Common myeloid progenitor, CD34-positive (primary cell): Measurements from ENCODE around the gene ASB1.
A peak's percentile ranks its signal among the peaks of the same experiment; 100 is the strongest.

Experiments used
- CTCF ChIA-PET: fragments of 350-600 bp; sonication (Branson Sonifier 250); formaldehyde crosslinking; loops from one replicate; lab custom pipeline; 2021; ENCODE audit warnings: antibody characterized with exemption; lab: Charles Lee
- POLR2A ChIA-PET: fragments of 350-600 bp; sonication (Branson Sonifier 250); formaldehyde crosslinking; loops from one replicate; lab custom pipeline; 2021; ENCODE audit warnings: antibody characterized with exemption; lab: Charles Lee
- DNase-seq, 3 donors: peaks; one replicate each; pipeline versions ENCODE4 v3.0.0 to v3.0.0-alpha.2; 2013
- H3K27ac ChIP-seq, 2 experiments: 1 replicate in 1 of 2; 2 replicates in 1 of 2; pipeline ENCODE4 v1.7.0; 2013; ENCODE audit warnings: inconsistent platforms in 2 of 2, low read length in 2 of 2, mild to moderate bottlenecking in 2 of 2, low read depth in 1 of 2, moderate library complexity in 1 of 2; ENCODE audit not compliant: severe bottlenecking in 2 of 2, insufficient read depth in 1 of 2, poor library complexity in 1 of 2
- H3K27me3 ChIP-seq, 5 experiments: replicated peaks in 2 of 5; 1 replicate in 3 of 5; 2 replicates in 2 of 5; pipeline versions ENCODE4 v1.6.1 to v1.7.0; 2013; ENCODE audit warnings: low read length in 4 of 5, mild to moderate bottlenecking in 2 of 5, moderate library complexity in 2 of 5, inconsistent platforms in 1 of 5; ENCODE audit not compliant: insufficient read depth in 5 of 5, control insufficient read depth in 4 of 5
- H3K36me3 ChIP-seq, 4 experiments: 1 replicate in 2 of 4; 2 replicates in 2 of 4; pipeline versions ENCODE4 v1.6.1 to v1.7.0; 2013; ENCODE audit warnings: low read length in 3 of 4, control low read depth in 1 of 4, mild to moderate bottlenecking in 1 of 4; ENCODE audit not compliant: control insufficient read depth in 4 of 4, insufficient read depth in 4 of 4
- H3K4me1 ChIP-seq, 4 experiments: 1 replicate in 3 of 4; 2 replicates in 1 of 4; pipeline versions ENCODE4 v1.6.1 to v1.7.1; 2013; ENCODE audit warnings: low read length in 3 of 4, mild to moderate bottlenecking in 3 of 4, control low read depth in 1 of 4, inconsistent platforms in 1 of 4, moderate library complexity in 1 of 4; ENCODE audit not compliant: control insufficient read depth in 4 of 4, insufficient read depth in 4 of 4; ENCODE audit errors: control extremely low read depth in 1 of 4
- H3K4me3 ChIP-seq, 7 experiments: 1 replicate in 4 of 7; 2 replicates in 3 of 7; pipeline versions ENCODE4 v1.5.1 to v1.7.0; 2013; ENCODE audit warnings: mild to moderate bottlenecking in 7 of 7, low read length in 6 of 7, moderate library complexity in 6 of 7, inconsistent platforms in 2 of 7, low read depth in 2 of 7, control low read depth in 1 of 7; ENCODE audit not compliant: insufficient read depth in 4 of 7, control insufficient read depth in 1 of 7; ENCODE audit errors: extremely low read depth in 1 of 7
- H3K9me3 ChIP-seq, 5 experiments: 1 replicate in 4 of 5; 2 replicates in 1 of 5; pipeline versions ENCODE4 v1.6.1 to v1.7.1; 2013; ENCODE audit warnings: low read length in 4 of 5, mild to moderate bottlenecking in 2 of 5, inconsistent platforms in 1 of 5, low read depth in 1 of 5, moderate library complexity in 1 of 5; ENCODE audit not compliant: control insufficient read depth in 4 of 5, insufficient read depth in 2 of 5; ENCODE audit errors: control extremely low read depth in 1 of 5
- WGBS: methylation state at CpG from one replicate; pipeline ENCODE4 v1.1.5; 2013; ENCODE audit not compliant: insufficient coverage; 5-methylcytosine and 5-hydroxymethylcytosine counted together

The ASB1 gene

DNA sequence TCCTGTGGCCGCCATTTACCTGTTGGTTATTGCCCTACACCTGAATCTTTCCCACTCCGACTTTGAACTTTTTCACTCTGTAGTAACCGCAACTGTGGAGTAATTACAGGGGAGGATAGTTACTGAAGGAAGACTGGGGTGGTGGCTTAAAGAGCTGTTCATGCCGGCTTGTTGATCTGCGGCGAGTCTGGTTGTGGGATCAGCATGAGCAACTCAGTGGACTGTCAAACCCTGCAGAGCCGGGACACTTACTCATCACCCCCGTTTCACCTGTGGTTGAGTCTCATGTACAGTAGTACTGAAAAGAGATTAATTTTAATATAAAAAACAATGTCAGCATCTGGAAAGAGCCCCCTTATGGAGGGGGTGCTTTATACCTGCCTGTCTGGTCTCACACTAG is 2.1 kb downstream of the ASB1 start:
- POLR2A ChIA-PET = no interaction called here
- CTCF ChIA-PET = interaction anchor here (0.7 to 1.7 kb wide), 4 partner anchors 45 to 59 kb away, joined by 3 to 4 read pairs (median 4); no protein-coding TSS in a partner anchor
- H3K27ac ChIP-seq = no peak overlapping the region
- H3K9me3 ChIP-seq = peaks cover 3 to 14% (median 7%) of the 10 kb centered on the region in 5 experiments
- peaks cover 5 to 19% (median 9%) of the 10 kb centered on the region in 4 experiments for H3K36me3 ChIP-seq
- H3K27me3 ChIP-seq = peaks cover 0 to 6% (median 0%) of the 10 kb centered on the region in 5 experiments
- WGBS = 93% methylated on average over 3 of the region's 8 CpGs
- DNase-seq = no peak
- peaks cover 0 to 22% (median 18%) of the 10 kb centered on the region in 4 experiments for H3K4me1 ChIP-seq
- no peak overlapping the region for H3K4me3 ChIP-seq

DNA sequence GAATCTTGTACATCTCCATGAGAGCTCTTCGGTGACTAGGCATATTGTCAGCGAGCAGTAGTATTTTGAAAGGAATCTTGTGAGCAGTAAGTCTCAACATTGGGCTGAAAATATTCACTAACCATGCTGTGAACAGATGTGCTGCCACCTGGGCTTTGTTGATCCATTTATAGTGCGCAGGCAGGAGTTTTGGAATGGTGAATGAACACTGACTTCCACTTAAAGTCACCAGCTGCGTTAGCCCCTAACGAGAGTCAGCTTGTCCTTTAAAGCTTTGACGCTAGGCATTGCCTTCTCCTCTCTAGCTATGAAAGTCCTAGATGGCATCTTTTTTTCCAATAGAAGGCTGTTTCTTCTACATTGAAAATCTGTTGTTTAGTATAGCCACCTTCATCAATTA is 4.1 kb downstream of the ASB1 start:
- ChIA-PET CTCF (interaction anchor here (1.1 to 2.6 kb wide), 6 partner anchors 18 to 62 kb away, joined by 3 to 8 read pairs (median 6); no protein-coding TSS in a partner anchor), POLR2A (no interaction called here)
- peaks cover 15 to 38% (median 19%) of the 10 kb centered on the region in 4 experiments for H3K36me3 ChIP-seq
- no peak overlapping the region for H3K4me3 ChIP-seq
- peaks cover 0 to 22% (median 17%) of the 10 kb centered on the region in 4 experiments for H3K4me1 ChIP-seq
- peaks cover 3 to 14% (median 7%) of the 10 kb centered on the region in 5 experiments for H3K9me3 ChIP-seq
- no peak for DNase-seq
- H3K27ac ChIP-seq = no peak overlapping the region
- 99% methylated on average over 6 of the region's 6 CpGs for WGBS
- H3K27me3 ChIP-seq = peaks cover 0 to 2% (median 0%) of the 10 kb centered on the region in 5 experiments

DNA sequence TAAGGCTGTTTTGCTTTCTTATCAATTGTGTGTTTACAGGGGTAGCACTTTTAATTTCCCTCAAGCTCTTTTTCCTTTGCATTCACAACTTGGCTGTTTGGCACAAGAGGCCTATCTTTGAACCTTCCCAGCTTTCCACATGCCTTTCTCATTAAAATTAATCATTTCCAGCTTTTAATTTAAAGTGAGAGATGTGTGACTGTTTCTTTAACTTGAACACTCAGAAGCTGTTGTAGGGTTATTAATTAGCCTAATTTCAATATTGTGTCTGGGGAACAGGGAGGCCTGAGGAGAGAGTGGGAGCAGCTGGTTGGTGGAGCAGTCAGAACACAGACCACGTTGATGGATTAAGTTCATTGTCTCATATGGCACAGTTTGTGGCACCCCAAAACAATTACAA is 4.7 kb downstream of the ASB1 start:
- WGBS = no CpG with 5 or more reads among the region's 1 CpG
- CTCF ChIA-PET = interaction anchor here (1.1 to 2.6 kb wide), 6 partner anchors 19 to 62 kb away, joined by 3 to 8 read pairs (median 6); no protein-coding TSS in a partner anchor
- DNase-seq = no peak
- H3K27ac ChIP-seq = no peak overlapping the region
- H3K27me3 ChIP-seq = peaks cover 0 to 2% (median 0%) of the 10 kb centered on the region in 5 experiments
- peaks cover 3 to 14% (median 7%) of the 10 kb centered on the region in 5 experiments for H3K9me3 ChIP-seq
- no peak overlapping the region for H3K4me3 ChIP-seq
- H3K4me1 ChIP-seq = peaks cover 0 to 15% (median 11%) of the 10 kb centered on the region in 4 experiments
- POLR2A ChIA-PET = interaction anchor here (0.6 kb wide), 1 partner anchor 65 kb away, joined by 3 read pairs; no protein-coding TSS in a partner anchor
- peaks cover 15 to 42% (median 19%) of the 10 kb centered on the region in 4 experiments for H3K36me3 ChIP-seq

DNA sequence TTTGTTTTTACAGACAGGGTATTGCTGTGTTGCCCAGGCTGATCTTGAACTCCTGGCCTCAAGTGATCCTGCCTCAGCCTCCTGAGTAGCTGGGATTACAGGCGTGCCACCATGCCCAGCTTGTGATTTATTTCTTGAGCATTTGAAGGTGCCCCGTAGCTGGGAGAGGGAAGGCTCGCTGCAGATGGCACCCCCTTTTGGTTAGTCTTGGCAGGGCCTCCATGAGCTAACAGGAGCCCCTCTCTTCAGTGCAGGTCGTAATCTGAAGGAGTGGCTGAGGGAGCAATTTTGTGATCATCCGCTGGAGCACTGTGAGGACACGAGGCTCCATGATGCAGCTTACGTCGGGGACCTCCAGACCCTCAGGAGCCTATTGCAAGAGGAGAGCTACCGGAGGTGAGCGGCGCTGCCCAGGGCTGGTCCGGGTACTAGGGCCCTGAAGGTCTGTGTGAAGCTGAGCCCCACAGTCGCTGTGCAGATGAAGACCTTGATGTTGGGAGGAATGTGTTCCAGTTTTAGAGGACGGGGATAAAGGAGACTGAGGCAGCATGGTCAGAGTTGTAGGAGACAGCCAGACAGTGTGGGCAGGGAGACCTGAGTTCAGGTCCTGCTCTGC is 6.7 kb downstream of the ASB1 start:
- Histone ChIP-seq H3K4me1 (peaks cover 0 to 1% (median 0%) of the 10 kb centered on the region in 4 experiments), H3K9me3 (peaks cover 3 to 14% (median 7%) of the 10 kb centered on the region in 5 experiments), H3K36me3 (peaks cover 15 to 52% (median 20%) of the 10 kb centered on the region in 4 experiments), H3K27me3 (no peaks in the 10 kb centered on the region), H3K4me3 (no peak overlapping the region), H3K27ac (no peak overlapping the region)
- ChIA-PET CTCF (interaction anchor here (0.6 to 2.1 kb wide), 6 partner anchors 11 to 66 kb away, joined by 3 to 14 read pairs (median 4); no protein-coding TSS in a partner anchor), POLR2A (no interaction called here)
- 94% methylated on average over 14 of the region's 14 CpGs for WGBS
- DNase-seq = peak in 2 of 3 donors; percentile 13 to 19

DNA sequence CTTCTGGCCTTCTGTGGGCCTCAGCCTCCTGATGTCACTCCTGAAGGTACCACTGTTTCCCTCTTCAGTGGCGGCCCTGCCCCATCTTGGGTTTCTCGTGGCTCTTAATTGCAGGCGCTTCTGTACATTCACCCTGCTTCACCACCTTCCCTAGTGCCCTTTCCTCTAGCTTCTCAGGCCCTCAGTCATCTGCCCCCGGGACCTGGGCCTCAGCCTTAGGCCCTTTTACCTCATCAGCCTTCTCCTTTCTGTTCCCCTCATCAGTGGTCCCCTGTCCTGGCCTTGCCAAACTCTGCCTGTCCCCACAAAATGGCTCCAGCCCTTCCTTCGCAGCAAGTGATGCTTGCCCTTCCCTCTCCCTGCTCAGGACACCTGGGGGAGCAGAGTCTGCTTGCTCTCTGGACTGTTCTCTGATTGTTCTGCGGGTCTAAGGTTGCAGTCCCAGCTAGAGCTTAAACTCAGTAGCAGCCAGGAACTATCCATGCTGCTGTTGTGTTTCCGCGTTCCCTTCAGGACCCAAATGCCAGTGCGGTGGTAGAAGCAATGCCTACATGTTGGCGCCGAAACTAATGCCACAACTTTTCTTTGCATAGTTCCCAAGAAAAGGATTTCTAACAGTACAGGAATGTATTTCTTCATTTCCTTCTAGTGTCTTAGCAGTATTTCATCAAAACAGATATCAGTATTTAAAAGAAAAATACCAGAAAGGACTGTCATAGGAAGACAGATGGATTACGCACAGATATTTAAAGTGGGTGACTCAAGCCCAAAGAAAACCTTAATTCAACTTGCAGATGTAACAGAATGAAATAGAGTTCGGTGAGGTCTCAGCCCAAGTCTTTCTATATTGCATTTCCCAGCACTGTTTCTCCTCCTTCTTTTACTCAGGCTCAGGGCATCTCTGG is 7.5 kb downstream of the ASB1 start:
- POLR2A ChIA-PET = no interaction called here
- WGBS = 89% methylated on average over 13 of the region's 13 CpGs
- H3K4me1 ChIP-seq = no peaks in the 10 kb centered on the region
- H3K9me3 ChIP-seq = peaks cover 3 to 14% (median 7%) of the 10 kb centered on the region in 5 experiments
- no peak for DNase-seq
- no peaks in the 10 kb centered on the region for H3K27me3 ChIP-seq
- peaks cover 17 to 55% (median 21%) of the 10 kb centered on the region in 4 experiments for H3K36me3 ChIP-seq
- H3K27ac ChIP-seq = no peak overlapping the region
- CTCF ChIA-PET = interaction anchor here (0.8 to 2.1 kb wide), 5 partner anchors 12 to 67 kb away, joined by 3 to 14 read pairs (median 4); no protein-coding TSS in a partner anchor
- no peak overlapping the region for H3K4me3 ChIP-seq

DNA sequence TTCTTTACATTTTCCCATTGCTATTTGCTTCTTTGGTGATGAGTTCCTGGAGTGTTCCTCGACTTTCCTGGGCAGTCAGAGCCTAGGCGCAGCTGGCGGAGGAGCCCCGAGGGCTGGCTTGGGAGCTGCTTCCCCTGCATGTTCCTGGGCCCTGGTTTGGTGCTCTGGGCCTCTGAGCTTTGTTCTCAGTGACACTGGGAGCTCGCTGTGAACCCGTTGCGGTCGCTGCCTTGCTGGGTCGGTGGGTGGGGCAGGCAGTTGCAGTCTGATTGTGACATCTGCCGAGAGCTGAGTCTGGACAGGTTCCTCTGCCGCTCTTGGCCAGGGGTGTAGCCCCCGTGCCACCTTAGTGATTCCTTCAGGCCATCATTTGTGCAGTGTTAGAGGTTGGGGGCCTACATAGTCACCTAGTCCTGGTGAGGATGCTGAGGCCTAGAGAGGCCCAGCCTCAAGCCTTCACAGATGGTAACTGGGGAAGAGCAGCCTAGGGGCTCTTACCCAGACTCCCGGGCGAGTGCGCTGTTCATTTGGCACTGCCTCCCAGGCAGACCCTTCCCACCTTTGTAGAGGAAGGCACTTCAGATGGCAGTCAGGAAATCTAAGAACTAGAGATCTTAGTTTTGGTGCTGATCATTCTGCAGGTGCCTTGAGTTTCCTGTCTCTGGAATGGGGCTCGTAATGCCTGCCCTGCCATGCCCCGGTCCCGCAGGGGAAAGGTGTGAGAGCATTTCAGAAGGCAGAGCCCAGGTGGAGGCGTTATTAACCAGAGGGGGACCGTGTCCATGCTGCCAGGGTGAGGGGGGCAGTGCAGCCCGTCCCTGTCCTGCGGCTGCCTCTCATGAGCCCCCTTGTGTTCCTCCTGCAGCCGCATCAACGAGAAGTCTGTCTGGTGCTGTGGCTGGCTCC is 8.4 kb downstream of the ASB1 start:
- H3K4me3 ChIP-seq = no peak overlapping the region
- no peak for DNase-seq
- no peak overlapping the region for H3K27ac ChIP-seq
- no peaks in the 10 kb centered on the region for H3K27me3 ChIP-seq
- 96% methylated on average over 22 of the region's 24 CpGs for WGBS
- H3K9me3 ChIP-seq = peaks cover 2 to 12% (median 6%) of the 10 kb centered on the region in 5 experiments
- peaks cover 18 to 61% (median 23%) of the 10 kb centered on the region in 4 experiments for H3K36me3 ChIP-seq
- CTCF ChIA-PET = interaction anchor here (1.1 to 2.1 kb wide), 3 partner anchors 65 to 78 kb away, joined by 4 to 10 read pairs (median 5); no protein-coding TSS in a partner anchor
- no peaks in the 10 kb centered on the region for H3K4me1 ChIP-seq
- POLR2A ChIA-PET = no interaction called here
